ENCODE results near the gene GRM5.
"Not testable (repeated sequence)": the region's sequence is repeated elsewhere in the genome, so short reads cannot be mapped to it uniquely, and the experiment has no call there.

- not testable (repeated sequence) for TF ChIP-seq CTCF (IDR thresholded peaks at IDR 0.05; ENCODE audit: low read length); EZH2 (IDR thresholded peaks at IDR 0.05; ENCODE audit: borderline replicate concordance, low read length)
These were observed 116.9 kb downstream of the GRM5 start for GRCh38 chr11:88948908-88949307.
